Peyer's patch (tissue), 4 donors: Measurements from ENCODE around the gene ANKRD55.
"Not testable (repeated sequence)": the region's sequence is repeated elsewhere in the genome, so short reads cannot be mapped to it uniquely, and the experiment has no call there.

Experiments
- CTCF ChIP-seq, 6 experiments: fragments of 450-650 bp in 4 of 6; fragments of 200-600 bp in 2 of 6; sonication (generic) in 1 of 6; IDR thresholded peaks; one replicate each; pipeline ENCODE4 v1.5.1; 2017 to 2019; ENCODE audit warnings: antibody characterized with exemption in 6 of 6, mild to moderate bottlenecking in 3 of 6, moderate library complexity in 1 of 6
- POLR2A ChIP-seq, 2 donors: fragments of 450-650 bp; IDR thresholded peaks; one replicate each; pipeline ENCODE4 v1.5.1; 2017; ENCODE audit warnings: antibody characterized with exemption in 2 of 2, mild to moderate bottlenecking in 2 of 2, moderate library complexity in 2 of 2

GRCh38 chr5:56201762-56202261 lies 31.3 kb downstream of the ANKRD55 start:
- TF ChIP-seq POLR2A, CTCF (IDR thresholded peaks at IDR 0.05): not testable (repeated sequence)
